K562 (cell line): ENCODE results near the gene EMID1. TPM values are rescaled to one million over a fixed set of nuclear protein-coding genes. Genes with fewer than 3 reads are reported as not detected.
A peak's percentile ranks its signal among the peaks of the same experiment; 100 is the strongest.

Experiments used
- ATAC-seq: fragments of 200-7000 bp; cut with Tn5 transposase; 3 replicates; pipeline ENCODE4 v1.9.1; 2020; ENCODE audit warnings: moderate library complexity
- BruUV-seq: library from RNA; stranded (reverse); fragments of 400-500 nt; replicated peaks from 2 replicates; lab custom pipeline; 2021; lab: Mats Ljungman, UMichigan
- CTCF ChIA-PET: fragments of 300-600 bp; formaldehyde crosslinking; extraction: SDS; loops from one replicate; lab custom pipeline; 2021; ENCODE audit warnings: low intra/inter-chr PET ratio; lab: Yijun Ruan, JAX
- POLR2A ChIA-PET: fragments of 300-600, 350-650 bp; sonication (Branson Sonifier 250); formaldehyde crosslinking; extraction: SDS; loops from one replicate; lab custom pipeline; 2021; ENCODE audit warnings: antibody characterized with exemption, inconsistent platforms; lab: Yijun Ruan, JAX
- DNase-seq, 4 experiments: peaks; one replicate each; pipeline versions ENCODE4 v3.0.0 to v3.0.0-alpha.2; 2011 to 2018; ENCODE audit warnings: low spot score in 3 of 4, mixed read lengths in 3 of 4; ENCODE audit errors: extremely low read depth in 1 of 4
- FAIRE-seq: peaks from 2 replicates; lab custom pipeline; 2011; peaks lifted over from hg19 to GRCh38; lab: Jason Lieb, UNC
- H2AFZ ChIP-seq: 2 replicates; pipeline ENCODE4 v1.6.0; 2011; ENCODE audit warnings: low read depth, low read length, control low read depth, inconsistent platforms
- H3K27ac ChIP-seq: fragments of 200-600 bp; 3 replicates; pipeline ENCODE4 v1.8.0; 2011; ENCODE audit warnings: low read depth, mild to moderate bottlenecking, control low read depth, inconsistent platforms, low read length, moderate library complexity, mixed read lengths; ENCODE audit errors: extremely low read depth
- H3K27me3 ChIP-seq, 2 experiments: fragments of 300-600 bp in 1 of 2; 2 replicates in 1 of 2; 3 replicates in 1 of 2; pipeline versions ENCODE4 v1.6.0 to v1.8.0; 2011; ENCODE audit warnings: inconsistent platforms in 2 of 2, low read length in 2 of 2, mild to moderate bottlenecking in 1 of 2, mixed read lengths in 1 of 2, moderate library complexity in 1 of 2; ENCODE audit not compliant: control insufficient read depth in 2 of 2, insufficient read depth in 2 of 2
- H3K36me3 ChIP-seq: fragments of 300-600 bp; 3 replicates; pipeline ENCODE4 v1.8.0; 2011; ENCODE audit warnings: mild to moderate bottlenecking, low read length, inconsistent platforms; ENCODE audit not compliant: control insufficient read depth, insufficient read depth
- H3K4me1 ChIP-seq, 2 experiments: fragments of 200-600 bp in 1 of 2; replicated peaks in 1 of 2; 2 replicates in 1 of 2; 3 replicates in 1 of 2; pipeline versions ENCODE4 v1.5.1 to v1.8.0; 2011; ENCODE audit warnings: inconsistent platforms in 2 of 2, low read length in 2 of 2, mild to moderate bottlenecking in 1 of 2, mixed read lengths in 1 of 2, moderate library complexity in 1 of 2; ENCODE audit not compliant: control insufficient read depth in 2 of 2, insufficient read depth in 2 of 2
- H3K4me2 ChIP-seq: 2 replicates; pipeline ENCODE4 v1.6.1; 2011; ENCODE audit warnings: low read length, control low read depth, inconsistent platforms, mixed read lengths; ENCODE audit not compliant: insufficient read depth
- H3K4me3 ChIP-seq: fragments of 200-600 bp; sonication (generic), shearing (Covaris generic); 2 replicates; pipeline ENCODE4 v1.5.1; 2016; ENCODE audit warnings: control low read depth, inconsistent platforms
- H3K79me2 ChIP-seq: fragments of 200-600 bp; 3 replicates; pipeline ENCODE4 v1.8.0; 2011; ENCODE audit warnings: low read length, inconsistent platforms; ENCODE audit not compliant: control insufficient read depth, insufficient read depth
- H3K9ac ChIP-seq, 2 experiments: 2 replicates each; pipeline versions ENCODE4 v1.6.0 to v1.6.1; 2011; ENCODE audit warnings: low read depth in 2 of 2, low read length in 2 of 2, control low read depth in 1 of 2, inconsistent platforms in 1 of 2, mild to moderate bottlenecking in 1 of 2, mixed read lengths in 1 of 2; ENCODE audit not compliant: insufficient read depth in 1 of 2
- H3K9me1 ChIP-seq: one replicate; pipeline ENCODE4 v1.6.0; 2011; ENCODE audit warnings: inconsistent platforms, mild to moderate bottlenecking, low read length, moderate library complexity; ENCODE audit not compliant: control insufficient read depth, insufficient read depth
- H3K9me3 ChIP-seq: replicated peaks from 2 replicates; pipeline ENCODE4 v1.5.1; 2011; ENCODE audit warnings: low read depth, low read length, inconsistent platforms; ENCODE audit not compliant: control insufficient read depth, insufficient read depth
- H4K20me1 ChIP-seq: replicated peaks from 2 replicates; pipeline ENCODE4 v1.6.1; 2011; ENCODE audit warnings: low read length, inconsistent platforms, mixed read lengths; ENCODE audit not compliant: control insufficient read depth, insufficient read depth
- CHD7 ChIP-seq: fragments of 200-600 bp; sonication (generic); IDR thresholded peaks from one replicate; pipeline ENCODE4 v1.6.1; 2012; ENCODE audit warnings: mild to moderate bottlenecking, low read depth, low read length, inconsistent platforms
- RBBP5 ChIP-seq: fragments of 200-600 bp; sonication (generic); IDR thresholded peaks from 2 replicates; pipeline ENCODE4 v1.6.1; 2012; ENCODE audit warnings: borderline replicate concordance, mild to moderate bottlenecking, low read length, control low read depth, inconsistent platforms; ENCODE audit not compliant: insufficient read depth, poor library complexity, severe bottlenecking
- RERE ChIP-seq: sonication (generic); formaldehyde crosslinking; IDR thresholded peaks from 2 replicates; pipeline ENCODE4 v1.8.0; 2023; ENCODE audit warnings: missing genetic modification reagents, mild to moderate bottlenecking, borderline replicate concordance
- WGBS: fragments of 100-300 bp; shearing (Covaris generic); methylation state at CpG from one replicate; pipeline ENCODE4 v1.1.6; 2016; ENCODE audit warnings: low coverage, mixed read lengths; ENCODE audit not compliant: insufficient coverage; ENCODE audit errors: missing lambda C conversion rate; 5-methylcytosine and 5-hydroxymethylcytosine counted together
- in situ Hi-C: fragments of 300-500 bp; cut with MboI; formaldehyde crosslinking; loops from 4 replicates; pipeline ENCODE4 v1.15.0; 2018; ENCODE audit warnings: inconsistent platforms, mixed read lengths
- intact Hi-C: fragments of 100-400 bp; cut with micrococcal nuclease; formaldehyde crosslinking; loops from 2 replicates; pipeline ENCODE4 v1.14.2; 2022
- polyA plus RNA-seq, 8 experiments: library from polyadenylated mRNA; depleted of rRNA in 4 of 8; stranded (reverse) in 5 of 8; unstranded in 3 of 8; fragments of >200 nt; fragmentation: Nextera tagmentation in 2 of 8; fragmentation: Illumina TruSeq in 1 of 8; extraction: Ambion mirVana in 2 of 8; extraction: Trizol in 1 of 8; gene quantifications; 2 replicates each; pipeline versions ENCODE4 v1.2.1 to v1.2.3, GENCODE V29; 2011 to 2014; ENCODE audit warnings: inconsistent platforms in 1 of 8, missing spikeins in 1 of 8
- total RNA-seq, 7 experiments: library from RNA; depleted of rRNA in 6 of 7; stranded (reverse); fragments of >200 nt in 6 of 7; fragmentation: Illumina TruSeq in 2 of 7; extraction: Trizol in 2 of 7; gene quantifications; 2 replicates each; pipeline versions ENCODE4 v1.2.1 to v1.2.3, GENCODE V29; 2011 to 2021; ENCODE audit warnings: low replicate concordance in 1 of 7

The EMID1 gene
- total and polyA plus RNA-seq, 9 of the 15 experiments (the other 6 are each of a cell fraction or from before 2014, with no cell fraction given): 0.15 to 7.2 (median 2.7) TPM

- H2AFZ ChIP-seq: no peak overlapping the region
- BruUV-seq: no TSS peak
- H3K27me3 ChIP-seq: no peaks in the 10 kb centered on the region
- no peak overlapping the region for H3K4me3 ChIP-seq
- H3K9me3 ChIP-seq: no peaks in the 10 kb centered on the region
- ATAC-seq: no peak
- H3K79me2 ChIP-seq: peaks cover 1% of the 10 kb centered on the region; the same call in 1 of the 3 replicates
- H3K9me1 ChIP-seq: no peaks in the 10 kb centered on the region
- POLR2A ChIA-PET: no interaction called here
- WGBS: 68% methylated on average over 5 of the region's 8 CpGs
- no peak overlapping the region for H3K27ac ChIP-seq
- H3K4me1 ChIP-seq: peaks cover 54 to 62% of the 10 kb centered on the region in 2 experiments
- CTCF ChIA-PET: no interaction called here
- FAIRE-seq: no peak
- no peaks in the 10 kb centered on the region for H3K36me3 ChIP-seq
- H3K9ac ChIP-seq: 0 out of 4 replicates have a peak overlapping the region, but pooled peaks of 1 of the 2 experiments have one; percentile 14
- intact Hi-C loops: no loop called here
- no peaks in the 10 kb centered on the region for H4K20me1 ChIP-seq
- no peak overlapping the region for H3K4me2 ChIP-seq
- in situ Hi-C loops: no loop called here
- DNase-seq: no peak
- no peak for TF ChIP-seq RBBP5
- no peak for TF ChIP-seq CHD7
- TF ChIP-seq RERE (CRISPR knock-in tag): no peak
Observed at GRCh38 chr22:29199702-29200400, 5.8 kb upstream of the EMID1 start.
